Measurements from ENCODE around the gene PRKD2.
"Not testable (repeated sequence)": the region's sequence is repeated elsewhere in the genome, so short reads cannot be mapped to it uniquely, and the experiment has no call there.

The PRKD2 gene

DNA sequence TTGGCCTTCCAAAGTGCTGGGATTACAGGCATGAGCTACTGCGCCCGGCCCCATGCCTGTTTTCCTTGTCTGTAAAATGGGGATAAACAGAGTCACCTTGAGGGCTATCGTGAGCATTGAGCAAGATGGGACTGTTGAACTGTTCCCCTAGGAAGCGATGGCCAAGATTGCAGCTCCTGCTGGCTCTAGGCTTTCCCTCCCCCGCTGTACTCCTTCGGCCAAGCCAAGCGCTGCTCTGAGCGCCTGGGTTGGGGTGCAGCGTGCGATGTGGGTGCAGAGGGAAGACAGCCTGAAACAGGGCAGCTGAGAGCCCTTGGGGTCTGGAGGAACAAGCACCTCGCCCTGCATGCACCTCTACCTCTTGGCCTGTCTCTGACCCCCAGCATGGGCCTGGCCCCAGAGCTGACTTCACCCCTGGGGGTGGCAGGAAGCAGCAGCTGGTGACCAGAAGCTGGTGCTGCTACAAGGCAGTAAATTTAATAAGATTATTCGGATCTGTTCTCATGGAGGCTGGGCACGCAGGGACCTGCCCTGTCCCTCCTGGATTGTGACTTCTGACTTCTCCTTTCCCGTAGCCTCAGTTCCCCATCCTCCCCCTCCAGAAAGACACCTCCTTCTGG lies 86.2 kb downstream of the PRKD2 start:
- Histone ChIP-seq H3K9me3 (ENCODE audit: insufficient read depth, low read length, severe bottlenecking) (no peaks in the 10 kb centered on the region), H3K27me3 (ENCODE audit: insufficient read depth, low read length, poor library complexity) (peaks cover 7% of the 10 kb centered on the region), H4K20me1 (ENCODE audit: insufficient read depth, low read length) (peaks cover 7% of the 10 kb centered on the region), H3K4me1 (ENCODE audit: insufficient read depth, low read length) (peaks cover 18% of the 10 kb centered on the region), H3K36me3 (ENCODE audit: insufficient read depth, low read length) (no peaks in the 10 kb centered on the region), H3K4me3 (ENCODE audit: low read depth in 1 of 2, low read length in 2 of 2) (no peak overlapping the region), H3K9ac (ENCODE audit: low read depth, low read length) (no peak overlapping the region), H3K79me2 (ENCODE audit: insufficient read depth, low read length) (no peaks in the 10 kb centered on the region), H2AFZ (ENCODE audit: low read depth, low read length) (no peak overlapping the region), H3K27ac (ENCODE audit: low read length) (no peak overlapping the region), H3K4me2 (ENCODE audit: insufficient read depth, low read length) (no peak overlapping the region)
- ATAC-seq (ENCODE audit: insufficient read depth, low read depth) (no peak), DNase-seq (no peak)
- TF ChIP-seq EZH2 (IDR thresholded peaks at IDR 0.05; ENCODE audit: borderline replicate concordance, low read depth, low read length, severe bottlenecking): no peak
- TF ChIP-seq, protein P1, sequence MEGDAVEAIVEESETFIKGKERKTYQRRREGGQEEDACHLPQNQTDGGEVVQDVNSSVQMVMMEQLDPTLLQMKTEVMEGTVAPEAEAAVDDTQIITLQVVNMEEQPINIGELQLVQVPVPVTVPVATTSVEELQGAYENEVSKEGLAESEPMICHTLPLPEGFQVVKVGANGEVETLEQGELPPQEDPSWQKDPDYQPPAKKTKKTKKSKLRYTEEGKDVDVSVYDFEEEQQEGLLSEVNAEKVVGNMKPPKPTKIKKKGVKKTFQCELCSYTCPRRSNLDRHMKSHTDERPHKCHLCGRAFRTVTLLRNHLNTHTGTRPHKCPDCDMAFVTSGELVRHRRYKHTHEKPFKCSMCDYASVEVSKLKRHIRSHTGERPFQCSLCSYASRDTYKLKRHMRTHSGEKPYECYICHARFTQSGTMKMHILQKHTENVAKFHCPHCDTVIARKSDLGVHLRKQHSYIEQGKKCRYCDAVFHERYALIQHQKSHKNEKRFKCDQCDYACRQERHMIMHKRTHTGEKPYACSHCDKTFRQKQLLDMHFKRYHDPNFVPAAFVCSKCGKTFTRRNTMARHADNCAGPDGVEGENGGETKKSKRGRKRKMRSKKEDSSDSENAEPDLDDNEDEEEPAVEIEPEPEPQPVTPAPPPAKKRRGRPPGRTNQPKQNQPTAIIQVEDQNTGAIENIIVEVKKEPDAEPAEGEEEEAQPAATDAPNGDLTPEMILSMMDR (IDR thresholded peaks at IDR 0.05; ENCODE audit: borderline replicate concordance, extremely low read depth, low read length, poor library complexity, severe bottlenecking): no peak

DNA sequence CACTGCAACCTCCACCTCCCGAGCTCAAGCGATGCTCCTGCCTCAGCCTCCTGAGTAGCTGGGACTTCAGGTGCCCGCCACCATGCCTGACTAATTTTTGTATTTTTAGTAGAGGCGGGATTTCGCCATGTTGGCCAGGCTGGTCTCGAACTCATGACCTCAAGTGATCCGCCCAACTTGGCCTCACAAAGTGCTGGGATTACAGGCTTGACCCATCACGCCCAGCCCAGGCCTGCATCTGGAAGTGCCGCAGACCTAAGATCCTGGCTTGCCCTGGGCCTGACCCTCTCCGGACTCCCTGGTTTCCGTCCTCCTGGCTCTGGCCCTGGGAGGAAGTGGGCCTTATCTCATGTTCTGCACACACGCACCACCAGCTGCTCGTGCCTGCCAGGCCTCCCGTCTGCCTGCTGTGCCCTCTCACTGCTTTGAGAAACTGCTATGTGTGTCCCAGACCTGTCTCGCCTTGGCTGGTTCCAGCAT lies 87.3 kb downstream of the PRKD2 start:
- no peaks in the 10 kb centered on the region for H3K36me3 ChIP-seq (ENCODE audit: insufficient read depth, low read length)
- no peak overlapping the region for H2AFZ ChIP-seq (ENCODE audit: low read depth, low read length)
- TF ChIP-seq EZH2 (IDR thresholded peaks at IDR 0.05; ENCODE audit: borderline replicate concordance, low read depth, low read length, severe bottlenecking): no peak
- TF ChIP-seq, protein P1 (IDR thresholded peaks at IDR 0.05; ENCODE audit: borderline replicate concordance, extremely low read depth, low read length, poor library complexity, severe bottlenecking): no peak
- no peak overlapping the region for H3K4me3 ChIP-seq (ENCODE audit: low read depth in 1 of 2, low read length in 2 of 2)
- no peaks in the 10 kb centered on the region for H3K79me2 ChIP-seq (ENCODE audit: insufficient read depth, low read length)
- DNase-seq (no peak), ATAC-seq (ENCODE audit: insufficient read depth, low read depth) (no peak)
- peaks cover 15% of the 10 kb centered on the region for H3K4me1 ChIP-seq (ENCODE audit: insufficient read depth, low read length)
- H3K27ac ChIP-seq (ENCODE audit: low read length): no peak overlapping the region
- no peak overlapping the region for H3K9ac ChIP-seq (ENCODE audit: low read depth, low read length)
- no peaks in the 10 kb centered on the region for H3K9me3 ChIP-seq (ENCODE audit: insufficient read depth, low read length, severe bottlenecking)
- H3K27me3 ChIP-seq (ENCODE audit: insufficient read depth, low read length, poor library complexity): peaks cover 7% of the 10 kb centered on the region
- no peak overlapping the region for H3K4me2 ChIP-seq (ENCODE audit: insufficient read depth, low read length)
- H4K20me1 ChIP-seq (ENCODE audit: insufficient read depth, low read length): peaks cover 7% of the 10 kb centered on the region

DNA sequence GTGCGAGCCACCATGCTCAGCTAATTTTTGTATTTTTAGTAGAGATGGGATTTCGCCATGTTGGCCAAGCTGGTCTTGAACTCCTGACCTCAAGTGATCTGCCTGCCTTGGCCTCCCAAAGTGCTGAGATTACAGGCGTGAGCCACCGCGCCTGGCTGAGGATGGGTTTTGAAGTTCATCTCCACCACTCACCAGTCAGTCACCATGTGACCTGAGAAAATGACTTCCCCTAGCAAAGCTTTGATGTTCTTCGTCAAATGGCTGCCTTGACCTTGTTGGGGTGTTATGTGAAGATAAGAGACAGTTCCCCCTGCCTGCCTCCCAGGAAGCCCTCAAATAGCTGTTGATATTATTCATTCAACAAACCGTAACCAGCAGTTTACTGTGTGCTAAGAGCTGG lies 87.9 kb downstream of the PRKD2 start:
- H3K27ac ChIP-seq (ENCODE audit: low read length); H4K20me1 ChIP-seq (ENCODE audit: insufficient read depth, low read length); H3K79me2 ChIP-seq (ENCODE audit: insufficient read depth, low read length); H2AFZ ChIP-seq (ENCODE audit: low read depth, low read length); H3K27me3 ChIP-seq (ENCODE audit: insufficient read depth, low read length, poor library complexity); DNase-seq; H3K36me3 ChIP-seq (ENCODE audit: insufficient read depth, low read length); H3K9ac ChIP-seq (ENCODE audit: low read depth, low read length); H3K4me2 ChIP-seq (ENCODE audit: insufficient read depth, low read length); ATAC-seq (ENCODE audit: insufficient read depth, low read depth); H3K9me3 ChIP-seq (ENCODE audit: insufficient read depth, low read length, severe bottlenecking); H3K4me3 ChIP-seq (ENCODE audit: low read depth in 1 of 2, low read length in 2 of 2): not testable (repeated sequence)
- H3K4me1 ChIP-seq (ENCODE audit: insufficient read depth, low read length): peaks cover 11% of the 10 kb centered on the region

DNA sequence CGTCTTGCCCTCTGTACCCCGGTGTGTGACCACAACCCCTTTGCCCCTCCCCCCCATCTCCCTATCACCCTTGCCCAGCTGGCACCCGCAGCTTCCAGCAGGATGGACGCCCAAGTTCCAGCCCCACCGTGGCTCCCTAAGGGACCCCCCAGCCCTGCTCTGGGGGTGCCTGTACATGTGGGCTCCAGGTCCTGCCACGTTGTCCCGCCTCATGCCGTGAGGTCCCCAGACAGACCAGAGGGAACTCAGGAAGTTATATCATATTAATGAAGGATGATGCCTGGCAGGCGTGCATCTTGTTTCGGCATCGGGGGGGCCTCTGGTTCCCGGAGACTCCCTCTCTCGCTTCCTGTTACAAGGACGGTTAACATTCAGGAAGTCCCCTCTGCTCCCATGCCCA lies 90.5 kb downstream of the PRKD2 start:
- ATAC-seq (ENCODE audit: insufficient read depth, low read depth) (no peak), DNase-seq (no peak)
- TF ChIP-seq EZH2 (IDR thresholded peaks at IDR 0.05; ENCODE audit: borderline replicate concordance, low read depth, low read length, severe bottlenecking): no peak
- TF ChIP-seq, protein P1 (IDR thresholded peaks at IDR 0.05; ENCODE audit: borderline replicate concordance, extremely low read depth, low read length, poor library complexity, severe bottlenecking): no peak
- Histone ChIP-seq H3K27ac (ENCODE audit: low read length) (no peak overlapping the region), H3K9ac (ENCODE audit: low read depth, low read length) (no peak overlapping the region), H3K36me3 (ENCODE audit: insufficient read depth, low read length) (no peaks in the 10 kb centered on the region), H4K20me1 (ENCODE audit: insufficient read depth, low read length) (no peaks in the 10 kb centered on the region), H3K9me3 (ENCODE audit: insufficient read depth, low read length, severe bottlenecking) (no peaks in the 10 kb centered on the region), H3K79me2 (ENCODE audit: insufficient read depth, low read length) (no peaks in the 10 kb centered on the region), H3K4me2 (ENCODE audit: insufficient read depth, low read length) (no peak overlapping the region), H3K4me1 (ENCODE audit: insufficient read depth, low read length) (no peaks in the 10 kb centered on the region), H3K27me3 (ENCODE audit: insufficient read depth, low read length, poor library complexity) (peaks cover 3% of the 10 kb centered on the region), H2AFZ (ENCODE audit: low read depth, low read length) (no peak overlapping the region), H3K4me3 (ENCODE audit: low read depth in 1 of 2, low read length in 2 of 2) (no peak overlapping the region)

All from DND-41 (cell line).